Measurements from ENCODE around the gene TROAP.
"Not testable (repeated sequence)": the region's sequence is repeated elsewhere in the genome, so short reads cannot be mapped to it uniquely, and the experiment has no call there.

TROAP gene

GRCh38 chr12:49301760-49302159 is 21.3 kb upstream of the TROAP start:
- Histone ChIP-seq H3K27me3 (ENCODE audit: low read depth) (no peaks in the 10 kb centered on the region), H3K4me3 (no peak overlapping the region), H3K4me1 (peaks cover 9% of the 10 kb centered on the region), H3K36me3 (replicated peaks) (no peaks in the 10 kb centered on the region), H3K9me3 (no peaks in the 10 kb centered on the region)
- DNase-seq (ENCODE audit: low spot score in 2 of 2) = no peak
- in situ Hi-C loops (cut with MboI; ENCODE audit: low sequenced_read_pairs) = no loop called here

GRCh38 chr12:49304161-49304560 is 18.9 kb upstream of the TROAP start:
- H3K9me3 ChIP-seq = no peaks in the 10 kb centered on the region
- in situ Hi-C loops (cut with MboI; ENCODE audit: low sequenced_read_pairs) = no loop called here
- no peak for DNase-seq (ENCODE audit: low spot score in 2 of 2)
- H3K4me1 ChIP-seq = no peaks in the 10 kb centered on the region
- no peak overlapping the region for H3K4me3 ChIP-seq
- H3K36me3 ChIP-seq (replicated peaks) = no peaks in the 10 kb centered on the region
- H3K27me3 ChIP-seq (ENCODE audit: low read depth) = no peaks in the 10 kb centered on the region

GRCh38 chr12:49305762-49306510 is 17.1 kb upstream of the TROAP start:
- Histone ChIP-seq H3K27me3 (ENCODE audit: low read depth) (no peaks in the 10 kb centered on the region), H3K9me3 (no peaks in the 10 kb centered on the region), H3K36me3 (replicated peaks) (no peaks in the 10 kb centered on the region), H3K4me1 (no peaks in the 10 kb centered on the region), H3K4me3 (no peak overlapping the region)
- DNase-seq (ENCODE audit: low spot score in 2 of 2) = no peak
- in situ Hi-C loops (cut with MboI; ENCODE audit: low sequenced_read_pairs) = no loop called here

GRCh38 chr12:49309386-49309785 is 13.7 kb upstream of the TROAP start:
- Histone ChIP-seq H3K27me3 (ENCODE audit: low read depth) (no peaks in the 10 kb centered on the region), H3K4me1 (no peaks in the 10 kb centered on the region), H3K36me3 (replicated peaks) (no peaks in the 10 kb centered on the region), H3K4me3 (no peak overlapping the region), H3K9me3 (no peaks in the 10 kb centered on the region)
- in situ Hi-C loops (cut with MboI; ENCODE audit: low sequenced_read_pairs) = no loop called here
- DNase-seq (ENCODE audit: low spot score in 2 of 2) = no peak

GRCh38 chr12:49310451-49311000 is 12.5 kb upstream of the TROAP start:
- H3K27me3 ChIP-seq (ENCODE audit: low read depth); H3K9me3 ChIP-seq; DNase-seq (ENCODE audit: low spot score in 2 of 2); in situ Hi-C loops (cut with MboI; ENCODE audit: low sequenced_read_pairs); H3K4me1 ChIP-seq; H3K36me3 ChIP-seq (replicated peaks); H3K4me3 ChIP-seq: not testable (repeated sequence)

GRCh38 chr12:49314811-49315210 is 8.2 kb upstream of the TROAP start:
- no peak for DNase-seq (ENCODE audit: low spot score in 2 of 2)
- H3K4me3 ChIP-seq = no peak overlapping the region
- in situ Hi-C loops (cut with MboI; ENCODE audit: low sequenced_read_pairs) = no loop called here
- no peaks in the 10 kb centered on the region for H3K4me1 ChIP-seq
- H3K9me3 ChIP-seq = no peaks in the 10 kb centered on the region
- H3K36me3 ChIP-seq (replicated peaks) = no peaks in the 10 kb centered on the region
- H3K27me3 ChIP-seq (ENCODE audit: low read depth) = no peaks in the 10 kb centered on the region

GRCh38 chr12:49317118-49317517 is 5.9 kb upstream of the TROAP start:
- H3K4me3 ChIP-seq; in situ Hi-C loops (cut with MboI; ENCODE audit: low sequenced_read_pairs); H3K27me3 ChIP-seq (ENCODE audit: low read depth); H3K36me3 ChIP-seq (replicated peaks); H3K9me3 ChIP-seq; DNase-seq (ENCODE audit: low spot score in 2 of 2); H3K4me1 ChIP-seq: not testable (repeated sequence)

GRCh38 chr12:49320411-49321103 is 2.5 kb upstream of the TROAP start:
- in situ Hi-C loops (cut with MboI; ENCODE audit: low sequenced_read_pairs); H3K36me3 ChIP-seq (replicated peaks); H3K4me1 ChIP-seq; H3K27me3 ChIP-seq (ENCODE audit: low read depth); H3K9me3 ChIP-seq; H3K4me3 ChIP-seq; DNase-seq (ENCODE audit: low spot score in 2 of 2): not testable (repeated sequence)

- in situ Hi-C loops (cut with MboI; ENCODE audit: low sequenced_read_pairs) = no loop called here
- H3K4me3 ChIP-seq = peak overlapping the region; percentile 76
- peaks cover 6% of the 10 kb centered on the region for H3K4me1 ChIP-seq
- DNase-seq (ENCODE audit: low spot score in 2 of 2) = no peak
- no peaks in the 10 kb centered on the region for H3K27me3 ChIP-seq (ENCODE audit: low read depth)
- H3K36me3 ChIP-seq (replicated peaks) = peaks cover 27% of the 10 kb centered on the region
- H3K9me3 ChIP-seq = no peaks in the 10 kb centered on the region
These were observed 718 bp upstream of the TROAP start for GRCh38 chr12:49322367-49322707.

GRCh38 chr12:49323524-49324097 is 556 bp downstream of the TROAP start:
- no peaks in the 10 kb centered on the region for H3K9me3 ChIP-seq
- H3K4me3 ChIP-seq = peak overlapping the region; percentile 76
- no peaks in the 10 kb centered on the region for H3K27me3 ChIP-seq (ENCODE audit: low read depth)
- H3K4me1 ChIP-seq = peaks cover 6% of the 10 kb centered on the region
- peaks cover 37% of the 10 kb centered on the region for H3K36me3 ChIP-seq (replicated peaks)
- in situ Hi-C loops (cut with MboI; ENCODE audit: low sequenced_read_pairs) = no loop called here
- no peak for DNase-seq (ENCODE audit: low spot score in 2 of 2)

GRCh38 chr12:49325606-49326005 is 2.6 kb downstream of the TROAP start:
- peaks cover 6% of the 10 kb centered on the region for H3K4me1 ChIP-seq
- H3K4me3 ChIP-seq = no peak overlapping the region
- in situ Hi-C loops (cut with MboI; ENCODE audit: low sequenced_read_pairs) = no loop called here
- peaks cover 53% of the 10 kb centered on the region for H3K36me3 ChIP-seq (replicated peaks)
- H3K27me3 ChIP-seq (ENCODE audit: low read depth) = no peaks in the 10 kb centered on the region
- no peaks in the 10 kb centered on the region for H3K9me3 ChIP-seq
- no peak for DNase-seq (ENCODE audit: low spot score in 2 of 2)

GRCh38 chr12:49327368-49327767 is 4.3 kb downstream of the TROAP start:
- no peaks in the 10 kb centered on the region for H3K9me3 ChIP-seq
- H3K4me3 ChIP-seq = no peak overlapping the region
- in situ Hi-C loops (cut with MboI; ENCODE audit: low sequenced_read_pairs) = no loop called here
- no peak for DNase-seq (ENCODE audit: low spot score in 2 of 2)
- H3K4me1 ChIP-seq = peaks cover 2% of the 10 kb centered on the region
- no peaks in the 10 kb centered on the region for H3K27me3 ChIP-seq (ENCODE audit: low read depth)
- H3K36me3 ChIP-seq (replicated peaks) = peaks cover 70% of the 10 kb centered on the region

GRCh38 chr12:49327887-49328286 is 4.8 kb downstream of the TROAP start:
- Histone ChIP-seq H3K4me1 (peaks cover 2% of the 10 kb centered on the region), H3K4me3 (no peak overlapping the region), H3K27me3 (ENCODE audit: low read depth) (no peaks in the 10 kb centered on the region), H3K36me3 (replicated peaks) (peaks cover 71% of the 10 kb centered on the region), H3K9me3 (no peaks in the 10 kb centered on the region)
- in situ Hi-C loops (cut with MboI; ENCODE audit: low sequenced_read_pairs) = no loop called here
- no peak for DNase-seq (ENCODE audit: low spot score in 2 of 2)

- no peak for DNase-seq (ENCODE audit: low spot score in 2 of 2)
- Histone ChIP-seq H3K4me1 (peaks cover 2% of the 10 kb centered on the region), H3K4me3 (no peak overlapping the region), H3K27me3 (ENCODE audit: low read depth) (no peaks in the 10 kb centered on the region), H3K36me3 (replicated peaks) (peaks cover 67% of the 10 kb centered on the region), H3K9me3 (no peaks in the 10 kb centered on the region)
- in situ Hi-C loops (cut with MboI; ENCODE audit: low sequenced_read_pairs) = no loop called here
These were observed 5.8 kb downstream of the TROAP start for GRCh38 chr12:49328816-49329215.
